ENCODE results near the gene KRT86.
"Not testable (repeated sequence)": the region's sequence is repeated elsewhere in the genome, so short reads cannot be mapped to it uniquely, and the experiment has no call there.

The KRT86 gene

GRCh38 chr12:52314511-52314910, 40.1 kb downstream of the KRT86 start:
- DNase-seq (ENCODE audit: low spot score) = no peak

- not testable (repeated sequence) for DNase-seq (ENCODE audit: low spot score)
Observed at GRCh38 chr12:52315721-52316120, 41.3 kb downstream of the KRT86 start.

GRCh38 chr12:52316290-52316689, 41.8 kb downstream of the KRT86 start:
- DNase-seq (ENCODE audit: low spot score) = no peak

GRCh38 chr12:52316701-52317100, 42.3 kb downstream of the KRT86 start:
- DNase-seq (ENCODE audit: low spot score) = no peak

- no peak for DNase-seq (ENCODE audit: low spot score)
Observed at GRCh38 chr12:52317468-52318052, 43.1 kb downstream of the KRT86 start.

GRCh38 chr12:52318241-52318990, 44.0 kb downstream of the KRT86 start:
- no peak for DNase-seq (ENCODE audit: low spot score)

GRCh38 chr12:52319097-52319496, 44.7 kb downstream of the KRT86 start:
- no peak for DNase-seq (ENCODE audit: low spot score)

- DNase-seq (ENCODE audit: low spot score) = no peak
Observed at GRCh38 chr12:52320784-52321400, 46.4 kb downstream of the KRT86 start, which contains the start of gene KRT83. TSS of gene KRT83 (minus strand) at chr12:52321398. CDS start at chr12:52321335, 63 bp downstream.

- peak; percentile 87 for DNase-seq (ENCODE audit: low spot score)
Observed at GRCh38 chr12:52321418-52321817, 47.0 kb downstream of the KRT86 start.

GRCh38 chr12:52322069-52322468, 47.6 kb downstream of the KRT86 start:
- DNase-seq (ENCODE audit: low spot score) = no peak

GRCh38 chr12:52323001-52323400, 48.6 kb downstream of the KRT86 start:
- DNase-seq (ENCODE audit: low spot score) = no peak

- DNase-seq (ENCODE audit: low spot score) = no peak
Observed at GRCh38 chr12:52323416-52324152, 49.1 kb downstream of the KRT86 start.

- DNase-seq (ENCODE audit: low spot score) = no peak
Observed at GRCh38 chr12:52324153-52324444, 49.7 kb downstream of the KRT86 start.

- peak; percentile 93 for DNase-seq (ENCODE audit: low spot score)
Observed at GRCh38 chr12:52327052-52327829, 52.8 kb downstream of the KRT86 start.

GRCh38 chr12:52327830-52328500, 53.5 kb downstream of the KRT86 start:
- no peak for DNase-seq (ENCODE audit: low spot score)

- no peak for DNase-seq (ENCODE audit: low spot score)
Observed at GRCh38 chr12:52331039-52331438, 56.6 kb downstream of the KRT86 start.

- no peak for DNase-seq (ENCODE audit: low spot score)
Observed at GRCh38 chr12:52331833-52332232, 57.4 kb downstream of the KRT86 start.

- DNase-seq (ENCODE audit: low spot score) = no peak
Observed at GRCh38 chr12:52332381-52332780, 57.9 kb downstream of the KRT86 start.

- DNase-seq (ENCODE audit: low spot score) = no peak
Observed at GRCh38 chr12:52333321-52333720, 58.9 kb downstream of the KRT86 start.

- DNase-seq (ENCODE audit: low spot score) = no peak
Observed at GRCh38 chr12:52334185-52334584, 59.7 kb downstream of the KRT86 start.

- no peak for DNase-seq (ENCODE audit: low spot score)
Observed at GRCh38 chr12:52335598-52336262, 61.3 kb downstream of the KRT86 start.

Measured in pons (tissue), 1 donor.